ENCODE measurements around the gene ASIC2.
"Not testable (repeated sequence)": the region's sequence is repeated elsewhere in the genome, so short reads cannot be mapped to it uniquely, and the experiment has no call there.

ASIC2 gene

DNA sequence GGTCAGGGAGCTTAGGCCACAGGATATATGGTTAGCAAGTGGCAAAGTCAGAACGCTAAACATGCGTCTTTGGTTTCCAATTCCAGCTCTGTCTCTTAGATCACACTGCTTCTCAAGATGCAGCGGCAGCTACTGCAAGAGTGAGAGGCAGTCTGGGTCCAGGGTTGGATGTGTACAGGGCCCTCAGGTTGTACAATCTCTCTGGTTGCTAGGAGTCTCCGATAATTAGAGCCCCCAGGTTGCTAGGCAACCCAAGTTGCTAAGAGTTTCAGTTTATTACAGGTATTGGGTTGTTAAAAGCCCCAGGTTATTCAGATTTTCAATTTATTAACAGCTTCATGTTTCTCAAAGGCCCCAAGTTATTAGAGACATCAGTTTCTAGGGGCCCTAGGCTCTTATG is 317.0 kb downstream of the ASIC2 start:
- DNase-seq (ENCODE audit: low read depth) = no peak
- H3K4me3 ChIP-seq (ENCODE audit: low read depth, low read length) = no peak overlapping the region
- TF ChIP-seq, protein P1, sequence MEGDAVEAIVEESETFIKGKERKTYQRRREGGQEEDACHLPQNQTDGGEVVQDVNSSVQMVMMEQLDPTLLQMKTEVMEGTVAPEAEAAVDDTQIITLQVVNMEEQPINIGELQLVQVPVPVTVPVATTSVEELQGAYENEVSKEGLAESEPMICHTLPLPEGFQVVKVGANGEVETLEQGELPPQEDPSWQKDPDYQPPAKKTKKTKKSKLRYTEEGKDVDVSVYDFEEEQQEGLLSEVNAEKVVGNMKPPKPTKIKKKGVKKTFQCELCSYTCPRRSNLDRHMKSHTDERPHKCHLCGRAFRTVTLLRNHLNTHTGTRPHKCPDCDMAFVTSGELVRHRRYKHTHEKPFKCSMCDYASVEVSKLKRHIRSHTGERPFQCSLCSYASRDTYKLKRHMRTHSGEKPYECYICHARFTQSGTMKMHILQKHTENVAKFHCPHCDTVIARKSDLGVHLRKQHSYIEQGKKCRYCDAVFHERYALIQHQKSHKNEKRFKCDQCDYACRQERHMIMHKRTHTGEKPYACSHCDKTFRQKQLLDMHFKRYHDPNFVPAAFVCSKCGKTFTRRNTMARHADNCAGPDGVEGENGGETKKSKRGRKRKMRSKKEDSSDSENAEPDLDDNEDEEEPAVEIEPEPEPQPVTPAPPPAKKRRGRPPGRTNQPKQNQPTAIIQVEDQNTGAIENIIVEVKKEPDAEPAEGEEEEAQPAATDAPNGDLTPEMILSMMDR (IDR thresholded peaks at IDR 0.05; ENCODE audit: insufficient read depth, low read depth, low read length, missing control alignments) = no peak

DNA sequence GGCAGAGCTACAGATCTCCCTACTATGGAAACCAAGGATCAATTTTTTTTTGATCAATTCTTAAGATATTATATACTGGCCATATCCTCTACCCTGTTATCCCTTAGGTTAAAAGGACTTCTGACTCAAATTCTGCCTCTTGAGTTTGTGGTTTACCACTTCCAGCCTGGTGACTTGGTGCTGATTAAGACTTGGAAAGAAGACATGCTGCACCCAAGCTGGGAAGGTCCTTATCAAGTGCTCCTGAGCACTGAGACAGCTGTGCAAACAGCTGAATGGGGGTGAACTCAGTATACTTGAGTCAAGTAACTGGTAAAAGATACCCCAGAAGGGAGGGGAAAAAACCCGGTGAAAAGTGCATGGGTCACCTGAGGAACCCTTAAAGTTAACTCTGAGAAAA is 321.9 kb downstream of the ASIC2 start:
- TF ChIP-seq, protein P1 (IDR thresholded peaks at IDR 0.05; ENCODE audit: insufficient read depth, low read depth, low read length, missing control alignments) = no peak
- H3K4me3 ChIP-seq (ENCODE audit: low read depth, low read length) = no peak overlapping the region
- peak; percentile 84 for DNase-seq (ENCODE audit: low read depth)

DNA sequence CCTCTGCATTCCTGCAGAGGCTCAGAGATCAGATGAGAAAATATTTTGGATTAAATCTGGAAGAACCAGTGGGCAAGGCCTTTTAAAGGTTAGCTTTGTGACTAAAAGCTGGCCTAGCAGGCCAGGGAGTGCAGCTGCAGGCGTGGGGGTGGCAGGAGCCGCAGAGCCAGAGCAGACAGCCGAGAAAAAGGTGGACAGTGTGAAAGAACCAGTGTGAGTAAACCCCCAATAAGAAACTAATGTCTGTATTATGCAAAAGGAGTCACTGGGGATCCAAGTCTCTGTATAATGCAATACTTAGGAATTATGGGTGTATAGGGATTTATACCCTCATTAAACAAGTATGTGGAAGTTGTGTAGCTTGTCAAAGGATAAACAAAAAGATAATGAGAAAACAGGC is 322.8 kb downstream of the ASIC2 start:
- peak; percentile 77 for DNase-seq (ENCODE audit: low read depth)
- H3K4me3 ChIP-seq (ENCODE audit: low read depth, low read length) = no peak overlapping the region
- TF ChIP-seq, protein P1 (IDR thresholded peaks at IDR 0.05; ENCODE audit: insufficient read depth, low read depth, low read length, missing control alignments) = no peak

DNA sequence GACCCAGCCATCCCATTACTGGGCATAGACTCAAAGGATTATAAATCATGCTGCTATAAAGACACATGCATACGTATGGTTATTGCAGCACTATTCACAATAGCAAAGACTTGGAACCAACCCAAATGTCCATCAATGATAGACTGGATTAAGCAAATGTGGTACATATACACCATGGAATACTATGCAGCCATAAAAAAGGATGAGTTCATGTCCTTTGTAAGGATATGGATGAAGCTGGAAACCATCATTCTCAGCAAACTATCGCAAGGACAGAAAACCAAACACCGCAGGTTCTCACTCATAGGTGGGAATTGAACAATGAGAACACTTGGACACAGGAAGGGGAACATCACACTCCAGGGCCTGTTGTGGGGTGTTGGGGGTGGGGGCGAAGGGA is 323.9 kb downstream of the ASIC2 start:
- not testable (repeated sequence) for H3K4me3 ChIP-seq (ENCODE audit: low read depth, low read length); DNase-seq (ENCODE audit: low read depth)

DNA sequence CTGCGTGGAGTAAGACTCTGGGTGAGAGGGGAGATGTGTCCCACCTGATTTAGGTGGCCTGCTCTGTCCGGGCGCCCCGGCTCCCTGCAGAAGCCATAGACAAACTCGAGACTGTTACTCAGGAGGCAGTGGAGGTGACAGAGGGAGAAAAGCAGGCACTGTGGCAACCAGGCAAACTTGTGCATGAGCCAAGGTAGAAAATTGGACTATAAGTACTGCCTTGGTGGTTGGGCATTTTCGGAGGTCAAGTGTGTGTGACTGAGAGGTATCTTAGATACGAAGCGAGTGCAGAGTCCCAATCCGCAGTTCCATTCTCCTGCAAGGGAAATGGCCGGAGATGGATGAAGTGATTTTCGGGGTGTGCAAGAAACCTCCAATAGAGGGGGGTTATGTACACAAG is 328.6 kb downstream of the ASIC2 start:
- H3K4me3 ChIP-seq (ENCODE audit: low read depth, low read length) = no peak overlapping the region
- DNase-seq (ENCODE audit: low read depth) = no peak
- TF ChIP-seq, protein P1 (IDR thresholded peaks at IDR 0.05; ENCODE audit: insufficient read depth, low read depth, low read length, missing control alignments) = no peak
